ENCODE measurements around the gene AKR1D1.

- TF ChIP-seq CTCF (conservative IDR thresholded peaks at IDR 0.05) = no peak
- no peak for TF ChIP-seq ZFX (IDR thresholded peaks at IDR 0.05)
Observed at GRCh38 chr7:138065827-138066226, 10.4 kb upstream of the AKR1D1 start.

Data from C4-2B (cell line).